SK-N-SH (cell line): ENCODE measurements around the gene NAA11. TPM values are rescaled to one million over a fixed set of nuclear protein-coding genes. Genes with fewer than 3 reads are reported as not detected.

Source experiments
- CHD2 ChIP-seq: fragments of 150-350 bp; IDR thresholded peaks from 2 replicates; pipeline ENCODE4 v1.6.1; 2018; ENCODE audit warnings: low read length; ENCODE audit not compliant: partially characterized antibody
- ELF1 ChIP-seq: IDR thresholded peaks from 2 replicates; pipeline ENCODE4 v1.4.0; 2012
- EP300 ChIP-seq, 2 experiments: IDR thresholded peaks; 2 replicates each; pipeline versions ENCODE4 v1.4.0 to v1.6.1; 2012; ENCODE audit warnings: borderline replicate concordance in 1 of 2, low read depth in 1 of 2, low read length in 1 of 2
- EZH2phosphoT487 ChIP-seq: fragments of 200-600 bp; sonication (generic); IDR thresholded peaks from 2 replicates; pipeline ENCODE4 v1.6.1; 2017; ENCODE audit warnings: low read depth, mixed run types, mild to moderate bottlenecking, antibody characterized with exemption, moderate library complexity, borderline replicate concordance
- FOSL2 ChIP-seq: IDR thresholded peaks from 2 replicates; pipeline ENCODE4 v1.4.0; 2012; ENCODE audit warnings: low read depth, mild to moderate bottlenecking, moderate library complexity, borderline replicate concordance
- FOXM1 ChIP-seq: IDR thresholded peaks from 2 replicates; pipeline ENCODE4 v1.4.0; 2012; ENCODE audit warnings: low read depth, mild to moderate bottlenecking
- GATA2 ChIP-seq: sonication (generic); formaldehyde crosslinking; IDR thresholded peaks from 2 replicates; pipeline ENCODE4 v1.5.0; 2020; ENCODE audit warnings: mild to moderate bottlenecking, missing genetic modification reagents
- MXI1 ChIP-seq: IDR thresholded peaks from 2 replicates; pipeline ENCODE4 v1.6.1; 2012; ENCODE audit warnings: mild to moderate bottlenecking, low read depth, low read length, improper control_type of control experiment
- REST ChIP-seq: IDR thresholded peaks from 2 replicates; pipeline ENCODE4 v1.6.1; 2012; ENCODE audit warnings: mild to moderate bottlenecking, low read depth, low read length, moderate library complexity
- RFX5 ChIP-seq: IDR thresholded peaks from 2 replicates; pipeline ENCODE4 v1.6.1; 2012; ENCODE audit warnings: mild to moderate bottlenecking, improper control_type of control experiment, low read length
- SMC3 ChIP-seq: IDR thresholded peaks from 2 replicates; pipeline ENCODE4 v1.6.1; 2012; ENCODE audit warnings: low read depth, low read length, improper control_type of control experiment
- TCF12 ChIP-seq: IDR thresholded peaks from 2 replicates; pipeline ENCODE4 v1.4.0; 2012
- TEAD4 ChIP-seq: IDR thresholded peaks from 2 replicates; pipeline ENCODE4 v1.4.0; 2012; ENCODE audit warnings: mild to moderate bottlenecking, borderline replicate concordance; ENCODE audit not compliant: insufficient read depth
- USF2 ChIP-seq: fragments of 150-350 bp; IDR thresholded peaks from 2 replicates; pipeline ENCODE4 v1.6.1; 2017; ENCODE audit warnings: antibody characterized with exemption, low read length, low read depth, borderline replicate concordance
- polyA plus RNA-seq, 3 experiments: library from polyadenylated mRNA; depleted of rRNA; stranded (reverse); fragments of >200 nt; gene quantifications; 2 replicates each; pipeline ENCODE4 v1.2.3, GENCODE V29; 2012
- TF ChIP-seq, protein P1 (sequence below): fragments of 200-600 bp; sonication (generic); IDR thresholded peaks from 2 replicates; pipeline ENCODE4 v1.6.1; 2017; ENCODE audit warnings: antibody characterized with exemption, mild to moderate bottlenecking, moderate library complexity
- TF ChIP-seq, protein P2 (sequence below): IDR thresholded peaks from 2 replicates; pipeline ENCODE4 v1.4.0; 2012; ENCODE audit warnings: low read depth, borderline replicate concordance

Gene NAA11
- polyA plus RNA-seq, 1 of the 3 experiments (the other 2 are of a cell fraction), result not detected

DNA sequence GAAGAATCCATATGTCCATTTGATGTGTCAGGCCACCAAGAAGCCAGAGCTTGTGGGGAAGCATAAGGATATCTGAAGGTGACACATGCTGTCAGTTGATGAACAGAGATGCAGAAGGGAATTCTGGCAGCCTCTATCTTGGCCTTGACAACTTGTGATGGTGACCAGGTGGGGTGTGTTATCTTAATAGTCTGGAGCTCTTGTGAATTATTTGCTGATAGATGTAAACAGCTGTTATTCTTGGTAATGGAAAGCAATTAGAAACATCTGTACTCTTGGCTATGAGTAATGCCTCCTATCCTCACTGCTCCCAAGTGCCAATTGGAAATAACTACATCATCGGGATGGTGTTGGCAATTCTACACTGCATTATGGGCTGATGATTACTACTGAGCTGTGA, 51.9 kb downstream of the NAA11 start (continued):
- TF ChIP-seq, protein P1, sequence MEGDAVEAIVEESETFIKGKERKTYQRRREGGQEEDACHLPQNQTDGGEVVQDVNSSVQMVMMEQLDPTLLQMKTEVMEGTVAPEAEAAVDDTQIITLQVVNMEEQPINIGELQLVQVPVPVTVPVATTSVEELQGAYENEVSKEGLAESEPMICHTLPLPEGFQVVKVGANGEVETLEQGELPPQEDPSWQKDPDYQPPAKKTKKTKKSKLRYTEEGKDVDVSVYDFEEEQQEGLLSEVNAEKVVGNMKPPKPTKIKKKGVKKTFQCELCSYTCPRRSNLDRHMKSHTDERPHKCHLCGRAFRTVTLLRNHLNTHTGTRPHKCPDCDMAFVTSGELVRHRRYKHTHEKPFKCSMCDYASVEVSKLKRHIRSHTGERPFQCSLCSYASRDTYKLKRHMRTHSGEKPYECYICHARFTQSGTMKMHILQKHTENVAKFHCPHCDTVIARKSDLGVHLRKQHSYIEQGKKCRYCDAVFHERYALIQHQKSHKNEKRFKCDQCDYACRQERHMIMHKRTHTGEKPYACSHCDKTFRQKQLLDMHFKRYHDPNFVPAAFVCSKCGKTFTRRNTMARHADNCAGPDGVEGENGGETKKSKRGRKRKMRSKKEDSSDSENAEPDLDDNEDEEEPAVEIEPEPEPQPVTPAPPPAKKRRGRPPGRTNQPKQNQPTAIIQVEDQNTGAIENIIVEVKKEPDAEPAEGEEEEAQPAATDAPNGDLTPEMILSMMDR, result no peak
- TF ChIP-seq EP300 (IDR thresholded peaks at IDR 0.05; ENCODE audit: borderline replicate concordance in 1 of 2, low read depth in 1 of 2, low read length in 1 of 2), result peak in 1 of 2 experiments; percentile 100; a peak in 2 of 4 replicates
- peak; percentile 94 for TF ChIP-seq CHD2
- TF ChIP-seq TCF12, result peak; percentile 80
- peak; percentile 85; the same call in 1 of the 2 replicates for TF ChIP-seq MXI1
- 0 out of 2 replicates have a peak, but pooled peaks have one; percentile 44 for TF ChIP-seq RFX5
- no peak for TF ChIP-seq ELF1
- TF ChIP-seq FOSL2, result no peak
- TF ChIP-seq TEAD4, result peak; percentile 58; the same call in 1 of the 2 replicates
- TF ChIP-seq EZH2phosphoT487, result no peak
- TF ChIP-seq USF2, result no peak
- peak; percentile 96 for TF ChIP-seq GATA2
- TF ChIP-seq REST, result no peak
- TF ChIP-seq, protein P2, sequence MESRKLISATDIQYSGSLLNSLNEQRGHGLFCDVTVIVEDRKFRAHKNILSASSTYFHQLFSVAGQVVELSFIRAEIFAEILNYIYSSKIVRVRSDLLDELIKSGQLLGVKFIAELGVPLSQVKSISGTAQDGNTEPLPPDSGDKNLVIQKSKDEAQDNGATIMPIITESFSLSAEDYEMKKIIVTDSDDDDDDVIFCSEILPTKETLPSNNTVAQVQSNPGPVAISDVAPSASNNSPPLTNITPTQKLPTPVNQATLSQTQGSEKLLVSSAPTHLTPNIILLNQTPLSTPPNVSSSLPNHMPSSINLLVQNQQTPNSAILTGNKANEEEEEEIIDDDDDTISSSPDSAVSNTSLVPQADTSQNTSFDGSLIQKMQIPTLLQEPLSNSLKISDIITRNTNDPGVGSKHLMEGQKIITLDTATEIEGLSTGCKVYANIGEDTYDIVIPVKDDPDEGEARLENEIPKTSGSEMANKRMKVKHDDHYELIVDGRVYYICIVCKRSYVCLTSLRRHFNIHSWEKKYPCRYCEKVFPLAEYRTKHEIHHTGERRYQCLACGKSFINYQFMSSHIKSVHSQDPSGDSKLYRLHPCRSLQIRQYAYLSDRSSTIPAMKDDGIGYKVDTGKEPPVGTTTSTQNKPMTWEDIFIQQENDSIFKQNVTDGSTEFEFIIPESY, result no peak
- no peak for TF ChIP-seq FOXM1
- TF ChIP-seq SMC3, result no peak
